H9 (cell line): ENCODE results near the gene LPGAT1. TPM values are rescaled to one million over a fixed set of nuclear protein-coding genes. Genes with fewer than 3 reads are reported as not detected.

Experiments used
- DNase-seq: peaks from one replicate; pipeline ENCODE4 v3.0.0-alpha.2; 2017
- H2AFZ ChIP-seq: one replicate; pipeline ENCODE4 v1.6.1; 2013; ENCODE audit warnings: mild to moderate bottlenecking, low read length, control low read depth, moderate library complexity
- H2AK5ac ChIP-seq: 2 replicates; pipeline ENCODE4 v1.6.1; 2013; ENCODE audit warnings: low read length, control low read depth, mixed read lengths; ENCODE audit not compliant: insufficient read length
- H2BK120ac ChIP-seq: one replicate; pipeline ENCODE4 v1.6.1; 2013; ENCODE audit warnings: low read depth, mild to moderate bottlenecking, low read length, control low read depth, inconsistent platforms; ENCODE audit not compliant: poor library complexity, severe bottlenecking
- H2BK12ac ChIP-seq: 2 replicates; pipeline ENCODE4 v1.6.1; 2013; ENCODE audit warnings: low read length, control low read depth, mixed read lengths, low read depth; ENCODE audit not compliant: insufficient read length
- H2BK15ac ChIP-seq: 2 replicates; pipeline ENCODE4 v1.6.1; 2013; ENCODE audit warnings: low read depth, low read length, control low read depth
- H2BK20ac ChIP-seq: one replicate; pipeline ENCODE4 v1.6.1; 2013; ENCODE audit warnings: low read depth, mild to moderate bottlenecking, low read length, control low read depth, inconsistent platforms; ENCODE audit not compliant: poor library complexity, severe bottlenecking
- H2BK5ac ChIP-seq: 2 replicates; pipeline ENCODE4 v1.6.1; 2013; ENCODE audit warnings: low read length, control low read depth, mixed read lengths; ENCODE audit not compliant: insufficient read length
- H3K14ac ChIP-seq: 2 replicates; pipeline ENCODE4 v1.6.1; 2013; ENCODE audit warnings: low read length, control low read depth; ENCODE audit not compliant: insufficient read depth
- H3K18ac ChIP-seq: 2 replicates; pipeline ENCODE4 v1.6.1; 2013; ENCODE audit warnings: low read depth, mild to moderate bottlenecking, mixed read lengths, low read length, control low read depth; ENCODE audit not compliant: insufficient read length
- H3K23ac ChIP-seq: 2 replicates; pipeline ENCODE4 v1.6.1; 2013; ENCODE audit warnings: low read length, control low read depth, mixed read lengths, low read depth; ENCODE audit not compliant: insufficient read length
- H3K23me2 ChIP-seq: 2 replicates; pipeline ENCODE4 v1.6.1; 2013; ENCODE audit warnings: low read depth, mild to moderate bottlenecking, mixed read lengths, low read length, control low read depth; ENCODE audit not compliant: insufficient read length, poor library complexity, severe bottlenecking
- H3K27ac ChIP-seq: 2 replicates; pipeline ENCODE4 v1.5.1; 2013; ENCODE audit warnings: low read length, control low read depth, mixed read lengths, low read depth; ENCODE audit not compliant: insufficient read length
- H3K27me3 ChIP-seq: 2 replicates; pipeline ENCODE4 v1.6.1; 2013; ENCODE audit warnings: low read length, control low read depth, inconsistent platforms; ENCODE audit not compliant: insufficient read depth
- H3K4ac ChIP-seq: 2 replicates; pipeline ENCODE4 v1.6.1; 2013; ENCODE audit warnings: low read depth, mild to moderate bottlenecking, control low read depth, inconsistent platforms, low read length, moderate library complexity
- H3K4me1 ChIP-seq: 2 replicates; pipeline ENCODE4 v1.6.1; 2013; ENCODE audit warnings: low read length, control low read depth, inconsistent platforms; ENCODE audit not compliant: insufficient read depth
- H3K4me2 ChIP-seq: 2 replicates; pipeline ENCODE4 v1.6.1; 2013; ENCODE audit warnings: low read length, control low read depth, mixed read lengths; ENCODE audit not compliant: insufficient read length, insufficient read depth
- H3K56ac ChIP-seq: 2 replicates; pipeline ENCODE4 v1.6.1; 2013; ENCODE audit warnings: low read depth, mild to moderate bottlenecking, mixed read lengths, low read length, control low read depth; ENCODE audit not compliant: insufficient read length
- H3K79me1 ChIP-seq: 2 replicates; pipeline ENCODE4 v1.6.1; 2013; ENCODE audit warnings: low read depth, mild to moderate bottlenecking, moderate library complexity, low read length, control low read depth, inconsistent platforms; ENCODE audit not compliant: insufficient read depth, poor library complexity, severe bottlenecking
- H3K79me2 ChIP-seq: 2 replicates; pipeline ENCODE4 v1.6.1; 2013; ENCODE audit warnings: low read length, control low read depth, inconsistent platforms; ENCODE audit not compliant: insufficient read depth
- H3K9ac ChIP-seq: 2 replicates; pipeline ENCODE4 v1.6.1; 2013; ENCODE audit warnings: low read length, control low read depth, mixed read lengths; ENCODE audit not compliant: insufficient read length; ENCODE audit errors: extremely low read depth
- H3K9me3 ChIP-seq: one replicate; pipeline ENCODE4 v1.6.1; 2013; ENCODE audit warnings: low read depth, low read length, inconsistent platforms; ENCODE audit not compliant: control insufficient read depth
- H3T11ph ChIP-seq: one replicate; pipeline ENCODE4 v1.6.1; 2013; ENCODE audit warnings: mild to moderate bottlenecking, low read length, control low read depth, inconsistent platforms
- H4K20me1 ChIP-seq: one replicate; pipeline ENCODE4 v1.6.1; 2013; ENCODE audit not compliant: control insufficient read depth, insufficient read length, insufficient read depth
- H4K5ac ChIP-seq: 2 replicates; pipeline ENCODE4 v1.6.1; 2013; ENCODE audit warnings: low read depth, mild to moderate bottlenecking, mixed read lengths, low read length, control low read depth; ENCODE audit not compliant: insufficient read length
- H4K8ac ChIP-seq: replicated peaks from 2 replicates; pipeline ENCODE4 v1.6.1; 2013; ENCODE audit warnings: low read length, control low read depth, mixed read lengths, low read depth; ENCODE audit not compliant: insufficient read length
- H4K91ac ChIP-seq: 2 replicates; pipeline ENCODE4 v1.6.1; 2013; ENCODE audit warnings: low read depth, mild to moderate bottlenecking, moderate library complexity, mixed read lengths, low read length, control low read depth; ENCODE audit not compliant: insufficient read length
- H3K27ac Mint-ChIP-seq, 3 experiments: 2 replicates in 2 of 3; 3 replicates in 1 of 3; pipeline ENCODE4 v1.8.0; 2020 to 2021; ENCODE audit warnings: mixed read lengths in 3 of 3, mild to moderate bottlenecking in 1 of 3, moderate library complexity in 1 of 3
- H3K27me3 Mint-ChIP-seq: 2 replicates; pipeline ENCODE4 v1.8.0; 2021; ENCODE audit warnings: low read depth, mild to moderate bottlenecking, moderate library complexity, mixed read lengths
- H3K36me3 Mint-ChIP-seq, 3 experiments: 2 replicates in 2 of 3; 3 replicates in 1 of 3; pipeline ENCODE4 v1.8.0; 2020 to 2021; ENCODE audit warnings: low read depth in 3 of 3, mixed read lengths in 3 of 3; ENCODE audit not compliant: insufficient read depth in 1 of 3
- H3K4me1 Mint-ChIP-seq, 2 experiments: 2 replicates each; pipeline ENCODE4 v1.8.0; 2020; ENCODE audit warnings: mixed read lengths in 2 of 2
- H3K4me3 Mint-ChIP-seq, 2 experiments: 2 replicates in 1 of 2; 3 replicates in 1 of 2; pipeline ENCODE4 v1.8.0; 2020 to 2021; ENCODE audit warnings: mild to moderate bottlenecking in 2 of 2, mixed read lengths in 2 of 2, moderate library complexity in 1 of 2
- H3K9me3 Mint-ChIP-seq, 2 experiments: 2 replicates in 1 of 2; 3 replicates in 1 of 2; pipeline ENCODE4 v1.8.0; 2020; ENCODE audit warnings: mild to moderate bottlenecking in 2 of 2, mixed read lengths in 2 of 2, moderate library complexity in 1 of 2
- WGBS: extraction: QIAGEN DNeasy Blood & Tissue Kit; methylation state at CpG from one replicate; pipeline ENCODE4 v1.1.7; 2013; ENCODE audit warnings: missing lambda C conversion rate, low lambda C conversion rate, mixed read lengths; ENCODE audit not compliant: insufficient read length; ENCODE audit errors: extremely low coverage; 5-methylcytosine and 5-hydroxymethylcytosine counted together
- total RNA-seq: library from RNA; stranded (reverse); gene quantifications from 2 replicates; pipeline ENCODE4 v1.2.1, GENCODE V29; 2021
- TF ChIP-seq, protein P1 (sequence below): fragments of 200-600 bp; sonication (generic); conservative IDR thresholded peaks from 3 replicates; pipeline ENCODE4 v1.8.0; 2021; ENCODE audit warnings: antibody characterized with exemption, mild to moderate bottlenecking

Gene LPGAT1
- total RNA-seq, 1 experiment from 2014 or later, result 12.2 TPM

DNA sequence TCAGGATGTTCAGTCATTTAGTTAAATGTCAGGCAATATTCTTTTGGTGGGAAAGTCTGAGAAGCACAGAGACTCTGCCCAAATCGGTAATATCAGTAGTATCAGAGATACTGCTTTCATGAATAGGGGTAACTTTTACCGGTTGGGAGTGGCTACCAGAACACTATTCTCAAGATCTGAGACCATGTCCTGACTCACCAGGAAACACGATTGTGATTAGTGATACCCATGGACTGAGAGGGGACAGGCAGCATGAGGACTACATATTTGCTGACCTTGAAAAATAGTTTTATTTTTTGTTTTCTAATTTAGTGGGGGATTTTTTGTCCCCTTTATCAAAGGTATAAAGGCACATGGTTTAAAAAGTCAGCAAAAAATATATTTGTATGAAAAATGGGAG is 79.1 kb downstream of the LPGAT1 start:
- Histone ChIP-seq H3K4me1 (no peaks in the 10 kb centered on the region), H2BK120ac (no peak overlapping the region), H3K79me1 (no peaks in the 10 kb centered on the region), H2BK12ac (no peak overlapping the region), H2AK5ac (no peak overlapping the region), H3K4me2 (no peak overlapping the region), H3K56ac (no peak overlapping the region), H2BK15ac (no peak overlapping the region), H3K23me2 (no peaks in the 10 kb centered on the region), H3K23ac (no peak overlapping the region), H3K14ac (no peak overlapping the region), H3K18ac (no peak overlapping the region), H4K91ac (no peak overlapping the region), H2BK20ac (no peak overlapping the region), H3K27me3 (no peaks in the 10 kb centered on the region), H3K79me2 (no peaks in the 10 kb centered on the region), H4K20me1 (no peaks in the 10 kb centered on the region), H3K4ac (no peak overlapping the region), H3T11ph (no peak overlapping the region), H2BK5ac (no peak overlapping the region), H4K8ac (no peak overlapping the region), H2AFZ (no peak overlapping the region), H3K9ac (no peak overlapping the region), H3K9me3 (no peaks in the 10 kb centered on the region), H4K5ac (no peak overlapping the region), H3K27ac (no peak overlapping the region)
- TF ChIP-seq, protein P1, sequence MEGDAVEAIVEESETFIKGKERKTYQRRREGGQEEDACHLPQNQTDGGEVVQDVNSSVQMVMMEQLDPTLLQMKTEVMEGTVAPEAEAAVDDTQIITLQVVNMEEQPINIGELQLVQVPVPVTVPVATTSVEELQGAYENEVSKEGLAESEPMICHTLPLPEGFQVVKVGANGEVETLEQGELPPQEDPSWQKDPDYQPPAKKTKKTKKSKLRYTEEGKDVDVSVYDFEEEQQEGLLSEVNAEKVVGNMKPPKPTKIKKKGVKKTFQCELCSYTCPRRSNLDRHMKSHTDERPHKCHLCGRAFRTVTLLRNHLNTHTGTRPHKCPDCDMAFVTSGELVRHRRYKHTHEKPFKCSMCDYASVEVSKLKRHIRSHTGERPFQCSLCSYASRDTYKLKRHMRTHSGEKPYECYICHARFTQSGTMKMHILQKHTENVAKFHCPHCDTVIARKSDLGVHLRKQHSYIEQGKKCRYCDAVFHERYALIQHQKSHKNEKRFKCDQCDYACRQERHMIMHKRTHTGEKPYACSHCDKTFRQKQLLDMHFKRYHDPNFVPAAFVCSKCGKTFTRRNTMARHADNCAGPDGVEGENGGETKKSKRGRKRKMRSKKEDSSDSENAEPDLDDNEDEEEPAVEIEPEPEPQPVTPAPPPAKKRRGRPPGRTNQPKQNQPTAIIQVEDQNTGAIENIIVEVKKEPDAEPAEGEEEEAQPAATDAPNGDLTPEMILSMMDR, result no peak
- H3K4me1 Mint-ChIP-seq, result peaks cover 26 to 43% of the 10 kb centered on the region in 2 experiments
- WGBS, result no CpG with 5 or more reads among the region's 3 CpGs
- no peaks in the 10 kb centered on the region for H3K27me3 Mint-ChIP-seq
- no peaks in the 10 kb centered on the region for H3K9me3 Mint-ChIP-seq
- no peaks in the 10 kb centered on the region for H3K36me3 Mint-ChIP-seq
- no peak overlapping the region for H3K4me3 Mint-ChIP-seq
- peak overlapping the region in 1 of 3 experiments; percentile 75; a peak in 2 of 7 replicates for H3K27ac Mint-ChIP-seq
- no peak for DNase-seq
